ENCODE measurements around the gene RNF182.
"Not testable (repeated sequence)": the region's sequence is repeated elsewhere in the genome, so short reads cannot be mapped to it uniquely, and the experiment has no call there.

Gene RNF182

GRCh38 chr6:13924949-13925881, at the start of gene RNF182:
Gene RNF182, plus strand, starts transcription at chr6:13924952. Its CDS starts 52,168 bp downstream, at chr6:13977120.
- peaks cover 71% of the 10 kb centered on the region for H3K27me3 Mint-ChIP-seq
- H3K9me3 Mint-ChIP-seq: no peaks in the 10 kb centered on the region
- no peak for DNase-seq

GRCh38 chr6:13877051-13877450, 47.7 kb upstream of the RNF182 start:
- ATAC-seq (no peak), DNase-seq (no peak)
- Mint-ChIP-seq H3K27ac (no peak overlapping the region), H3K27me3 (peaks cover 15% of the 10 kb centered on the region), H3K4me1 (peaks cover 20% of the 10 kb centered on the region), H3K9me3 (peaks cover 0 to 7% of the 10 kb centered on the region in 2 donors), H3K4me3 (no peak overlapping the region)

More at GRCh38 chr6:13924949-13925881, at the start of gene RNF182:
- Mint-ChIP-seq H3K4me1 (peaks cover 17% of the 10 kb centered on the region), H3K4me3 (peak within 1 kb of the TSS; percentile 76 to 82), H3K27ac (peak within 1 kb of the TSS in 1 of 2 donors; percentile 16)
- ATAC-seq: peak; percentile 72

- H3K27ac Mint-ChIP-seq, ATAC-seq, H3K4me1 Mint-ChIP-seq, H3K9me3 Mint-ChIP-seq, H3K27me3 Mint-ChIP-seq, H3K4me3 Mint-ChIP-seq, DNase-seq: not testable (repeated sequence)
These were observed 44.6 kb upstream of the RNF182 start for GRCh38 chr6:13880061-13880663.

- H3K4me1 Mint-ChIP-seq: peaks cover 4% of the 10 kb centered on the region
- no peaks in the 10 kb centered on the region for H3K27me3 Mint-ChIP-seq
- DNase-seq (no peak), ATAC-seq (no peak)
- H3K4me3 Mint-ChIP-seq: no peak overlapping the region
- no peak overlapping the region for H3K27ac Mint-ChIP-seq
- H3K9me3 Mint-ChIP-seq: peaks cover 0 to 7% of the 10 kb centered on the region in 2 donors
These were observed 43.1 kb upstream of the RNF182 start for GRCh38 chr6:13881621-13882165.

- Mint-ChIP-seq H3K27ac (no peak overlapping the region), H3K4me3 (no peak overlapping the region), H3K27me3 (no peaks in the 10 kb centered on the region), H3K9me3 (no peaks in the 10 kb centered on the region), H3K4me1 (no peaks in the 10 kb centered on the region)
- no peak for DNase-seq
- no peak for ATAC-seq
These were observed 40.8 kb upstream of the RNF182 start for GRCh38 chr6:13883966-13884365.

GRCh38 chr6:13884397-13884796, 40.4 kb upstream of the RNF182 start:
- Mint-ChIP-seq H3K27me3 (no peaks in the 10 kb centered on the region), H3K27ac (no peak overlapping the region), H3K4me3 (no peak overlapping the region), H3K9me3 (no peaks in the 10 kb centered on the region), H3K4me1 (no peaks in the 10 kb centered on the region)
- DNase-seq (no peak), ATAC-seq (peak; percentile 26)

GRCh38 chr6:13885601-13886000, 39.2 kb upstream of the RNF182 start:
- H3K4me3 Mint-ChIP-seq: no peak overlapping the region
- H3K4me1 Mint-ChIP-seq: no peaks in the 10 kb centered on the region
- no peak overlapping the region for H3K27ac Mint-ChIP-seq
- H3K27me3 Mint-ChIP-seq: no peaks in the 10 kb centered on the region
- no peaks in the 10 kb centered on the region for H3K9me3 Mint-ChIP-seq
- ATAC-seq: no peak
- no peak for DNase-seq

GRCh38 chr6:13886949-13887348, 37.8 kb upstream of the RNF182 start:
- Mint-ChIP-seq H3K27me3 (no peaks in the 10 kb centered on the region), H3K4me1 (no peaks in the 10 kb centered on the region), H3K4me3 (no peak overlapping the region), H3K27ac (no peak overlapping the region), H3K9me3 (no peaks in the 10 kb centered on the region)
- DNase-seq: no peak
- no peak for ATAC-seq

- Mint-ChIP-seq H3K9me3 (no peaks in the 10 kb centered on the region), H3K27ac (no peak overlapping the region)
- ATAC-seq: no peak
These were observed 32.6 kb upstream of the RNF182 start for GRCh38 chr6:13892017-13892645.

GRCh38 chr6:13902922-13903321, 21.8 kb upstream of the RNF182 start:
- ATAC-seq (no peak), DNase-seq (no peak)
- H3K27me3 Mint-ChIP-seq: peaks cover 33% of the 10 kb centered on the region
- H3K9me3 Mint-ChIP-seq: no peaks in the 10 kb centered on the region
- no peak overlapping the region for H3K4me3 Mint-ChIP-seq
- no peaks in the 10 kb centered on the region for H3K4me1 Mint-ChIP-seq
- H3K27ac Mint-ChIP-seq: no peak overlapping the region

More at GRCh38 chr6:13892017-13892645, 32.6 kb upstream of the RNF182 start:
- Mint-ChIP-seq H3K4me1 (no peaks in the 10 kb centered on the region), H3K27me3 (peaks cover 15% of the 10 kb centered on the region), H3K4me3 (no peak overlapping the region)
- no peak for DNase-seq

GRCh38 chr6:13903364-13903763, 21.4 kb upstream of the RNF182 start:
- no peak for DNase-seq
- no peak overlapping the region for H3K4me3 Mint-ChIP-seq
- no peaks in the 10 kb centered on the region for H3K9me3 Mint-ChIP-seq
- H3K27me3 Mint-ChIP-seq: peaks cover 35% of the 10 kb centered on the region
- ATAC-seq: no peak
- H3K4me1 Mint-ChIP-seq: no peaks in the 10 kb centered on the region
- H3K27ac Mint-ChIP-seq: no peak overlapping the region

- Mint-ChIP-seq H3K27ac (no peak overlapping the region), H3K4me1 (no peaks in the 10 kb centered on the region), H3K9me3 (no peaks in the 10 kb centered on the region), H3K4me3 (no peak overlapping the region), H3K27me3 (peaks cover 46% of the 10 kb centered on the region)
- ATAC-seq (no peak), DNase-seq (no peak)
These were observed 17.8 kb upstream of the RNF182 start for GRCh38 chr6:13907001-13907350.

- H3K27me3 Mint-ChIP-seq: peaks cover 44% of the 10 kb centered on the region
These were observed 17.0 kb upstream of the RNF182 start for GRCh38 chr6:13907614-13908215.

GRCh38 chr6:13908955-13909381, 15.8 kb upstream of the RNF182 start:
- Mint-ChIP-seq H3K27ac (no peak overlapping the region), H3K4me3 (no peak overlapping the region), H3K27me3 (peaks cover 36% of the 10 kb centered on the region), H3K9me3 (no peaks in the 10 kb centered on the region), H3K4me1 (no peaks in the 10 kb centered on the region)
- ATAC-seq: peak; percentile 75
- DNase-seq: peak; percentile 43 to 47

More at GRCh38 chr6:13907614-13908215, 17.0 kb upstream of the RNF182 start:
- DNase-seq: no peak
- ATAC-seq: no peak
- no peak overlapping the region for H3K4me3 Mint-ChIP-seq
- no peaks in the 10 kb centered on the region for H3K9me3 Mint-ChIP-seq
- H3K4me1 Mint-ChIP-seq: no peaks in the 10 kb centered on the region
- H3K27ac Mint-ChIP-seq: no peak overlapping the region

GRCh38 chr6:13910443-13910842, 14.3 kb upstream of the RNF182 start:
- ATAC-seq (no peak), DNase-seq (no peak)
- no peaks in the 10 kb centered on the region for H3K9me3 Mint-ChIP-seq
- no peak overlapping the region for H3K27ac Mint-ChIP-seq
- peaks cover 42% of the 10 kb centered on the region for H3K27me3 Mint-ChIP-seq
- H3K4me3 Mint-ChIP-seq: no peak overlapping the region
- H3K4me1 Mint-ChIP-seq: no peaks in the 10 kb centered on the region

Data from stimulated activated naive CD8-positive, alpha-beta T cell treated with anti-CD3 and anti-CD28 coated beads, Interleukin-15, amount 100 ng/mL, for 72 hours (primary cell).